Activated T-cell treated with anti-CD3 and anti-CD28 coated beads, Interleukin-2, amount 50 U/mL, for 24 hours (primary cell): ENCODE measurements around the gene FILIP1.

ENCODE experiments used
- DNase-seq: peaks from one replicate; pipeline ENCODE4 v3.0.0-alpha.2; 2020
- H3K27ac Mint-ChIP-seq: 2 replicates; pipeline ENCODE4 v1.8.0; 2020; ENCODE audit warnings: mild to moderate bottlenecking, mixed read lengths
- H3K27me3 Mint-ChIP-seq: 2 replicates; pipeline ENCODE4 v1.8.0; 2020; ENCODE audit warnings: mixed read lengths
- H3K36me3 Mint-ChIP-seq: 2 replicates; pipeline ENCODE4 v1.8.0; 2020; ENCODE audit warnings: low read depth, mixed read lengths
- H3K4me1 Mint-ChIP-seq: 2 replicates; pipeline ENCODE4 v1.8.0; 2020; ENCODE audit warnings: low read depth, mixed read lengths
- H3K4me3 Mint-ChIP-seq: 2 replicates; pipeline ENCODE4 v1.8.0; 2020; ENCODE audit warnings: mild to moderate bottlenecking, moderate library complexity, mixed read lengths
- H3K9me3 Mint-ChIP-seq: 2 replicates; pipeline ENCODE4 v1.8.0; 2020; ENCODE audit warnings: mixed read lengths

Gene FILIP1

GRCh38 chr6:75317503-75318206 lies 175.9 kb downstream of the FILIP1 start:
- Mint-ChIP-seq H3K4me3 (no peak overlapping the region), H3K27me3 (peaks cover 48% of the 10 kb centered on the region), H3K36me3 (no peaks in the 10 kb centered on the region), H3K9me3 (no peaks in the 10 kb centered on the region), H3K4me1 (no peaks in the 10 kb centered on the region), H3K27ac (no peak overlapping the region)
- no peak for DNase-seq

- no peaks in the 10 kb centered on the region for H3K9me3 Mint-ChIP-seq
- no peak overlapping the region for H3K4me3 Mint-ChIP-seq
Measured at GRCh38 chr6:75315978-75316377, 177.6 kb downstream of the FILIP1 start.

GRCh38 chr6:75308250-75308988 lies 185.2 kb downstream of the FILIP1 start:
- no peak for DNase-seq
- Mint-ChIP-seq H3K4me3 (no peak overlapping the region), H3K4me1 (peaks cover 3% of the 10 kb centered on the region), H3K27me3 (peaks cover 26% of the 10 kb centered on the region), H3K9me3 (no peaks in the 10 kb centered on the region), H3K27ac (no peak overlapping the region), H3K36me3 (no peaks in the 10 kb centered on the region)

More at GRCh38 chr6:75315978-75316377, 177.6 kb downstream of the FILIP1 start:
- no peak for DNase-seq
- Mint-ChIP-seq H3K4me1 (no peaks in the 10 kb centered on the region), H3K27me3 (peaks cover 49% of the 10 kb centered on the region), H3K36me3 (no peaks in the 10 kb centered on the region), H3K27ac (no peak overlapping the region)

- no peaks in the 10 kb centered on the region for H3K36me3 Mint-ChIP-seq
- no peak overlapping the region for H3K27ac Mint-ChIP-seq
- H3K9me3 Mint-ChIP-seq = no peaks in the 10 kb centered on the region
- H3K4me3 Mint-ChIP-seq = no peak overlapping the region
- peaks cover 3% of the 10 kb centered on the region for H3K4me1 Mint-ChIP-seq
- peaks cover 17% of the 10 kb centered on the region for H3K27me3 Mint-ChIP-seq
- no peak for DNase-seq
Measured at GRCh38 chr6:75307364-75308004, 186.1 kb downstream of the FILIP1 start.

- H3K27ac Mint-ChIP-seq = no peak overlapping the region
- H3K36me3 Mint-ChIP-seq = no peaks in the 10 kb centered on the region
- DNase-seq = no peak
- H3K4me3 Mint-ChIP-seq = no peak overlapping the region
- H3K4me1 Mint-ChIP-seq = peaks cover 3% of the 10 kb centered on the region
- H3K9me3 Mint-ChIP-seq = no peaks in the 10 kb centered on the region
- H3K27me3 Mint-ChIP-seq = peaks cover 13% of the 10 kb centered on the region
Measured at GRCh38 chr6:75306064-75306463, 187.5 kb downstream of the FILIP1 start.

- H3K4me3 Mint-ChIP-seq = no peak overlapping the region
- H3K9me3 Mint-ChIP-seq = no peaks in the 10 kb centered on the region
- H3K36me3 Mint-ChIP-seq = no peaks in the 10 kb centered on the region
- peaks cover 13% of the 10 kb centered on the region for H3K27me3 Mint-ChIP-seq
- no peak overlapping the region for H3K27ac Mint-ChIP-seq
- DNase-seq = no peak
- peaks cover 3% of the 10 kb centered on the region for H3K4me1 Mint-ChIP-seq
Measured at GRCh38 chr6:75305573-75305972, 188.0 kb downstream of the FILIP1 start.

GRCh38 chr6:75302280-75302679 lies 191.3 kb downstream of the FILIP1 start:
- H3K27ac Mint-ChIP-seq = no peak overlapping the region
- peaks cover 8% of the 10 kb centered on the region for H3K27me3 Mint-ChIP-seq
- no peak overlapping the region for H3K4me3 Mint-ChIP-seq
- H3K9me3 Mint-ChIP-seq = no peaks in the 10 kb centered on the region
- DNase-seq = no peak
- H3K4me1 Mint-ChIP-seq = peaks cover 3% of the 10 kb centered on the region
- H3K36me3 Mint-ChIP-seq = no peaks in the 10 kb centered on the region

- Mint-ChIP-seq H3K36me3 (no peaks in the 10 kb centered on the region), H3K9me3 (no peaks in the 10 kb centered on the region), H3K27ac (no peak overlapping the region), H3K4me3 (no peak overlapping the region), H3K27me3 (peaks cover 5% of the 10 kb centered on the region), H3K4me1 (peaks cover 3% of the 10 kb centered on the region)
- DNase-seq = no peak
Measured at GRCh38 chr6:75301537-75301936, 192.1 kb downstream of the FILIP1 start.

GRCh38 chr6:75301088-75301487 lies 192.5 kb downstream of the FILIP1 start:
- H3K9me3 Mint-ChIP-seq = no peaks in the 10 kb centered on the region
- H3K4me1 Mint-ChIP-seq = peaks cover 1% of the 10 kb centered on the region
- no peak for DNase-seq
- H3K27ac Mint-ChIP-seq = no peak overlapping the region
- peaks cover under 1% of the 10 kb centered on the region for H3K27me3 Mint-ChIP-seq
- no peak overlapping the region for H3K4me3 Mint-ChIP-seq
- H3K36me3 Mint-ChIP-seq = no peaks in the 10 kb centered on the region

- no peaks in the 10 kb centered on the region for H3K36me3 Mint-ChIP-seq
- H3K27me3 Mint-ChIP-seq = no peaks in the 10 kb centered on the region
- no peaks in the 10 kb centered on the region for H3K9me3 Mint-ChIP-seq
- no peak for DNase-seq
- no peak overlapping the region for H3K27ac Mint-ChIP-seq
- no peak overlapping the region for H3K4me3 Mint-ChIP-seq
- no peaks in the 10 kb centered on the region for H3K4me1 Mint-ChIP-seq
Measured at GRCh38 chr6:75300531-75300855, 193.1 kb downstream of the FILIP1 start.

- H3K4me3 Mint-ChIP-seq = no peak overlapping the region
- no peak for DNase-seq
- H3K27ac Mint-ChIP-seq = no peak overlapping the region
- H3K9me3 Mint-ChIP-seq = no peaks in the 10 kb centered on the region
- no peaks in the 10 kb centered on the region for H3K4me1 Mint-ChIP-seq
- H3K36me3 Mint-ChIP-seq = no peaks in the 10 kb centered on the region
- no peaks in the 10 kb centered on the region for H3K27me3 Mint-ChIP-seq
Measured at GRCh38 chr6:75299801-75300530, 193.6 kb downstream of the FILIP1 start.

- H3K27ac Mint-ChIP-seq = no peak overlapping the region
- peaks cover 4% of the 10 kb centered on the region for H3K4me1 Mint-ChIP-seq
- no peaks in the 10 kb centered on the region for H3K36me3 Mint-ChIP-seq
- H3K27me3 Mint-ChIP-seq = no peaks in the 10 kb centered on the region
- no peak overlapping the region for H3K4me3 Mint-ChIP-seq
- DNase-seq = no peak
- no peaks in the 10 kb centered on the region for H3K9me3 Mint-ChIP-seq
Measured at GRCh38 chr6:75296811-75297779, 196.5 kb downstream of the FILIP1 start.

- Mint-ChIP-seq H3K27me3 (no peaks in the 10 kb centered on the region), H3K4me3 (no peak overlapping the region), H3K27ac (no peak overlapping the region), H3K36me3 (peaks cover 20% of the 10 kb centered on the region), H3K9me3 (no peaks in the 10 kb centered on the region), H3K4me1 (peaks cover 20% of the 10 kb centered on the region)
- DNase-seq = no peak
Measured at GRCh38 chr6:75292555-75292954, 201.0 kb downstream of the FILIP1 start.

GRCh38 chr6:75291744-75292143 lies 201.9 kb downstream of the FILIP1 start:
- Mint-ChIP-seq H3K9me3 (no peaks in the 10 kb centered on the region), H3K4me3 (no peak overlapping the region), H3K27ac (no peak overlapping the region)

More at GRCh38 chr6:75291744-75292143, 201.9 kb downstream of the FILIP1 start:
- H3K36me3 Mint-ChIP-seq = peaks cover 23% of the 10 kb centered on the region
- no peaks in the 10 kb centered on the region for H3K27me3 Mint-ChIP-seq
- H3K4me1 Mint-ChIP-seq = peaks cover 28% of the 10 kb centered on the region
- no peak for DNase-seq
